ENCODE data around the gene RPUSD4. TPM values are rescaled to one million over a fixed set of nuclear protein-coding genes. Genes with fewer than 3 reads are reported as not detected.

Gene RPUSD4
- total and polyA plus RNA-seq, 7 experiments from 2014 or later, result 15.4 to 49.6 (median 33.8) TPM

DNA sequence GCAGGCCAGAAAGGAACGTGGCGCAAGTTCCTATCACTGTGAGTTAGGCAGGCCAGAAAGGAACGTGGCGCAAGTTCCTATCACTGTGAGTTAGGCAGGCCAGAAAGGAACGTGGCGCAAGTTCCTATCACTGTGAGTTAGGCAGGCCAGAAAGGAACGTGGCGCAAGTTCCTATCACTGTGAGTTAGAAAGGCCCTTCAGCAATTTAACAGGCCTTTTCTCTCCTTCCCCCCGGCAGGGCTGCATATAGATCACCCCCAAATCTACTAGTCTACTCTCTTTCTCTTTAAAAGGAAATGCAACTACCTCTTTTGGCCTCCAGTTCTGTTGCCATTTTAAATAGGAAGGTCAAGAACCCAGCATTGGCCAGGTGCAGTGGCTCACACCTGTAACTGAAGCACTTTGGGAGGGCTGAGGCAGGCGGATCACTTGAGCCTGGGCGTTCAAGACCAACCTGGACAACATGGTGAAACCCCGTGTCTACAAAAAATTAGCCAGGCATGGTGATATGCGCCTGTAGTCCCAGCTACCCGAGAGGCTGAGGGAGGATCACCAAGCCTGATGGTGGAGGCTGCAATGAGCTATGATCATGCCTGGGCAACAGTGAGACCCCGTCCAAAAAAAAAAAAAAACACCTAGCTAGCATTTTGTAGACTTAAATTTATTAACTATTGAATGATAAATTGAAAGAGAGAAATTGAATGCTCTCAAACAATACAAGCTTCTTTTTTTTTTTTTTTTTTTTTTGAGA is 15.1 kb upstream of the RPUSD4 start:
- no peak overlapping the region for H3K4me3 ChIP-seq (ENCODE audit: low read length)
- H3K27ac Mint-ChIP-seq, result no peak overlapping the region
- peaks cover 0 to 3% (median 0%) of the 10 kb centered on the region in 3 experiments for H3K36me3 ChIP-seq (ENCODE audit: control insufficient read depth in 2 of 3, insufficient read depth in 3 of 3, low read length in 3 of 3)
- no peaks in the 10 kb centered on the region for H3K9me3 ChIP-seq (ENCODE audit: control insufficient read depth in 2 of 3, low read length in 3 of 3)
- peaks cover 0 to 2% (median 0%) of the 10 kb centered on the region in 11 donors for H3K9me3 Mint-ChIP-seq
- no peaks in the 10 kb centered on the region for H3K27me3 ChIP-seq (ENCODE audit: control insufficient read depth in 2 of 2, insufficient read depth in 2 of 2, low read length in 2 of 2)
- CTCF ChIA-PET, result interaction anchor here (0.6 kb wide), 1 partner anchor 11 kb away, joined by 3 read pairs; no protein-coding TSS in a partner anchor
- no peak for ATAC-seq
- no peak overlapping the region for H3K4me3 Mint-ChIP-seq
- POLR2A ChIA-PET, result no interaction called here
- no peak for DNase-seq
- H3K27me3 Mint-ChIP-seq, result no peaks in the 10 kb centered on the region
- no peaks in the 10 kb centered on the region for H3K4me1 ChIP-seq (ENCODE audit: control insufficient read depth in 2 of 2, insufficient read depth in 2 of 2, low read length in 2 of 2)
- peaks cover 0 to 16% (median 6%) of the 10 kb centered on the region in 7 donors for H3K4me1 Mint-ChIP-seq
- peaks cover 0 to 25% (median under 1%) of the 10 kb centered on the region in 5 donors for H3K36me3 Mint-ChIP-seq
- intact Hi-C loops (cut with micrococcal nuclease), result no loop called here
- H3K27ac ChIP-seq (ENCODE audit: low read depth, low read length), result no peak overlapping the region

DNA sequence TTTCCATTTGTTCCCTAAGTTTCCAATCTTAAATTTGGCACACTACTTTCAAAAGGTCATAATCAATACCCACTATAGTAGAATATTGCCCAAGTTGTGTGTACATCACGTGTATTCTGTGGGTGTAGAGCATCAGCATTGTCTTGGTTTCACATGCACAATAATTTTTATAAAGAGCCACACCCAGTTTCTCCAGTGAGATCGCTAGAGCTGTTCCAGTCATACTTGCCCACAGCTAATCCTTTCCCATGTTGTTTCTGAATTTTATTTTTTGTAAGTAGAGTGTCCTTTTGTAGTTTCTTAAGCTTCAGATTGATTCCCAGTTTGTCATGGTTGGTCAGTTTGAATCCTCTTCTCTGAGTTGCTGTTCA is 13.8 kb upstream of the RPUSD4 start:
- ChIA-PET CTCF (no interaction called here), POLR2A (interaction anchor here (0.7 to 1.0 kb wide), 2 partner anchors 44 to 92 kb away, joined by 3 read pairs; partner anchors contain the start of genes FOXRED1 and SRPRA)
- ATAC-seq (no peak), DNase-seq (no peak)
- no peaks in the 10 kb centered on the region for H3K27me3 ChIP-seq (ENCODE audit: control insufficient read depth in 2 of 2, insufficient read depth in 2 of 2, low read length in 2 of 2)
- Mint-ChIP-seq H3K9me3 (peaks cover 0 to 2% (median 0%) of the 10 kb centered on the region in 11 donors), H3K27ac (no peak overlapping the region), H3K4me1 (peaks cover 0 to 15% (median 0%) of the 10 kb centered on the region in 7 donors), H3K4me3 (no peak overlapping the region), H3K27me3 (no peaks in the 10 kb centered on the region), H3K36me3 (peaks cover 0 to 24% (median 0%) of the 10 kb centered on the region in 5 donors)
- H3K4me3 ChIP-seq (ENCODE audit: low read length), result no peak overlapping the region
- no peak overlapping the region for H3K27ac ChIP-seq (ENCODE audit: low read depth, low read length)
- no peaks in the 10 kb centered on the region for H3K9me3 ChIP-seq (ENCODE audit: control insufficient read depth in 2 of 3, low read length in 3 of 3)
- intact Hi-C loops (cut with micrococcal nuclease), result no loop called here
- H3K4me1 ChIP-seq (ENCODE audit: control insufficient read depth in 2 of 2, insufficient read depth in 2 of 2, low read length in 2 of 2), result no peaks in the 10 kb centered on the region
- H3K36me3 ChIP-seq (ENCODE audit: control insufficient read depth in 2 of 3, insufficient read depth in 3 of 3, low read length in 3 of 3), result no peaks in the 10 kb centered on the region

GRCh38 chr11:126224647-126225294 is 13.3 kb upstream of the RPUSD4 start:
- Histone ChIP-seq H3K27me3 (ENCODE audit: control insufficient read depth in 2 of 2, insufficient read depth in 2 of 2, low read length in 2 of 2) (no peaks in the 10 kb centered on the region), H3K36me3 (ENCODE audit: control insufficient read depth in 2 of 3, insufficient read depth in 3 of 3, low read length in 3 of 3) (no peaks in the 10 kb centered on the region), H3K4me3 (ENCODE audit: low read length) (no peak overlapping the region), H3K27ac (ENCODE audit: low read depth, low read length) (no peak overlapping the region), H3K9me3 (ENCODE audit: control insufficient read depth in 2 of 3, low read length in 3 of 3) (no peaks in the 10 kb centered on the region), H3K4me1 (ENCODE audit: control insufficient read depth in 2 of 2, insufficient read depth in 2 of 2, low read length in 2 of 2) (no peaks in the 10 kb centered on the region)
- Mint-ChIP-seq H3K27me3 (no peaks in the 10 kb centered on the region), H3K36me3 (peaks cover 0 to 23% (median 0%) of the 10 kb centered on the region in 5 donors), H3K4me1 (peaks cover 0 to 15% (median 0%) of the 10 kb centered on the region in 7 donors), H3K9me3 (peaks cover 0 to 2% (median 0%) of the 10 kb centered on the region in 11 donors), H3K4me3 (no peak overlapping the region), H3K27ac (no peak overlapping the region)
- CTCF ChIA-PET, result no interaction called here
- POLR2A ChIA-PET, result interaction anchor here (0.7 to 1.0 kb wide), 2 partner anchors 44 to 93 kb away, joined by 3 read pairs; partner anchors contain the start of genes FOXRED1 and SRPRA
- ATAC-seq (no peak), DNase-seq (no peak)
- intact Hi-C loops (cut with micrococcal nuclease), result no loop called here

DNA sequence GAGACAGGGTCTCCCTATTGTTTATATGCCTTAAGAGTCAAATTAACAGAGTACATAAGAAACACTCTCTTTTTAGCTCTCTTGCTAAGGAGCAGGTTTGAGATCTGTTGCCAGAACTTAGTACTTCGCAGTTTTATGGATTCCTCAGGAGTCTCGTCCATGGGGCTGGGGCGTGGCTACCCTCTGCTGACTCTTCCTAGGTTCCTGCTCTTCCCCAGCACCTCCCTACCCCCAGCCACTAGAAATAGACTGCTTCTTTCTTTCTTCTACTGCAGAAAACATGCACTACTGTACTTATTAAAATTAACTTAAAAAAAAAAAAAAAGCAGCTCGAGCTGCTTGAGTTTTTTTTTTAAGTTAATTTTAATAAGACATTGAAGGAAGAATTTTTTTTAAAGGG is 8.1 kb upstream of the RPUSD4 start:
- Histone ChIP-seq H3K9me3 (ENCODE audit: control insufficient read depth in 2 of 3, low read length in 3 of 3) (no peaks in the 10 kb centered on the region), H3K4me1 (ENCODE audit: control insufficient read depth in 2 of 2, insufficient read depth in 2 of 2, low read length in 2 of 2) (no peaks in the 10 kb centered on the region), H3K27me3 (ENCODE audit: control insufficient read depth in 2 of 2, insufficient read depth in 2 of 2, low read length in 2 of 2) (no peaks in the 10 kb centered on the region), H3K4me3 (ENCODE audit: low read length) (no peak overlapping the region), H3K27ac (ENCODE audit: low read depth, low read length) (no peak overlapping the region), H3K36me3 (ENCODE audit: control insufficient read depth in 2 of 3, insufficient read depth in 3 of 3, low read length in 3 of 3) (no peaks in the 10 kb centered on the region)
- intact Hi-C loops (cut with micrococcal nuclease), result loop anchor here in 1 of 2 donors (10.0 kb wide), 2 partner anchors 1475 to 1595 kb away; partner anchors contain the start of gene TBRG1
- H3K4me1 Mint-ChIP-seq, result peaks cover 8 to 44% (median 23%) of the 10 kb centered on the region in 7 donors
- ChIA-PET CTCF (no interaction called here), POLR2A (interaction anchor here (0.6 kb wide), 1 partner anchor 53 kb away, joined by 3 read pairs; no protein-coding TSS in a partner anchor)
- no peaks in the 10 kb centered on the region for H3K27me3 Mint-ChIP-seq
- no peak for DNase-seq
- no peak for ATAC-seq
- H3K9me3 Mint-ChIP-seq, result no peaks in the 10 kb centered on the region
- peaks cover 0 to 12% (median 0%) of the 10 kb centered on the region in 5 donors for H3K36me3 Mint-ChIP-seq
- no peak overlapping the region for H3K27ac Mint-ChIP-seq
- H3K4me3 Mint-ChIP-seq, result no peak overlapping the region

GRCh38 chr11:126217491-126217890 is 6.0 kb upstream of the RPUSD4 start:
- intact Hi-C loops (cut with micrococcal nuclease), result loop anchor here in 1 of 2 donors (10.0 kb wide), 2 partner anchors 1473 to 1593 kb away; partner anchors contain the start of gene TBRG1
- Mint-ChIP-seq H3K27ac (no peak overlapping the region), H3K4me1 (peaks cover 15 to 54% (median 39%) of the 10 kb centered on the region in 7 donors), H3K9me3 (no peaks in the 10 kb centered on the region), H3K36me3 (peaks cover 0 to 8% (median 0%) of the 10 kb centered on the region in 5 donors), H3K27me3 (peaks cover 0 to 5% (median 0%) of the 10 kb centered on the region in 5 donors), H3K4me3 (no peak overlapping the region)
- ChIA-PET CTCF (interaction anchor here (0.7 kb wide), 2 partner anchors 100 to 133 kb away, joined by 3 to 5 read pairs; no protein-coding TSS in a partner anchor), POLR2A (no interaction called here)
- Histone ChIP-seq H3K27ac (ENCODE audit: low read depth, low read length) (no peak overlapping the region), H3K36me3 (ENCODE audit: control insufficient read depth in 2 of 3, insufficient read depth in 3 of 3, low read length in 3 of 3) (no peaks in the 10 kb centered on the region), H3K4me1 (ENCODE audit: control insufficient read depth in 2 of 2, insufficient read depth in 2 of 2, low read length in 2 of 2) (peaks cover 0 to under 1% of the 10 kb centered on the region in 2 donors), H3K9me3 (ENCODE audit: control insufficient read depth in 2 of 3, low read length in 3 of 3) (no peaks in the 10 kb centered on the region), H3K27me3 (ENCODE audit: control insufficient read depth in 2 of 2, insufficient read depth in 2 of 2, low read length in 2 of 2) (no peaks in the 10 kb centered on the region), H3K4me3 (ENCODE audit: low read length) (no peak overlapping the region)
- no peak for DNase-seq
- no peak for ATAC-seq

DNA sequence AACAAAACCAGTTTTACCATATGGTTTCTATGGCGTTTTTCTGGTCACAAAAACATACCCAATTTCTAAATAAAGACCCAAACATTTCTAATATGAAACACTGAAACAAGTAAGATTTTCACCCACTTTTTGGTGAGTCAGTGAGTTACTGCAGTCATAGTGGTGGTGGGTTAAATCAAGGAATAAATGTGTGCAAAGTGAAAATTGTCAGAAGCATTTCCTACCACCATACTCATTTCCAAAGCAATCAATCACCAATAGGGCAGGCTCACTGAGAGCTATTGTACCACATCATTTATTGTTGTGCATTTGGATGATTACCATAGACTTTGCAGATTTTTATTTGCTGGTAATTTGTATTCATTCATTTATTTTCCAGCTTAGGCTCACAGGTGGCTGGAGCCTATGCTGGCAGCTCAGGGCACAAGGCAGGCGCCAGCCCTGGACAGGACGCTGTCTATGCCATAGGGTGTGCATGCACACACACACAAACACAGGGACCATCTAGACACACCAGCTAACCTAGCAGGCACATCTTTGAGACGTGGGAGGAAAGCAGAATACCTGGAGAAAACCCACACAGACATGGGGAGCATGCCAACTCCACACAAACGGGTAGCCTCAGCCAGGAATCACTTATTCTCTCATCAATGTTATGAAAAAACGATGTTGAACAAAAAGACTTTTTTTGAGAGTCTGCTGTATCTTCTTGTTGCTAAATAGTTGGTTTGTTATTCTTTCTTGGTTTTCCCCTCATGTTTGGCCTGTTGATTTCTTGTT is 5.3 kb upstream of the RPUSD4 start:
- Mint-ChIP-seq H3K4me1 (peaks cover 21 to 56% (median 45%) of the 10 kb centered on the region in 7 donors), H3K4me3 (no peak overlapping the region), H3K27ac (peak overlapping the region in 1 of 9 donors; percentile 43), H3K36me3 (peaks cover 0 to 6% (median 0%) of the 10 kb centered on the region in 5 donors), H3K9me3 (no peaks in the 10 kb centered on the region), H3K27me3 (peaks cover 0 to 6% (median 0%) of the 10 kb centered on the region in 5 donors)
- peaks cover 5% of the 10 kb centered on the region in 2 donors for H3K4me1 ChIP-seq (ENCODE audit: control insufficient read depth in 2 of 2, insufficient read depth in 2 of 2, low read length in 2 of 2)
- no peak for DNase-seq
- POLR2A ChIA-PET, result no interaction called here
- H3K9me3 ChIP-seq (ENCODE audit: control insufficient read depth in 2 of 3, low read length in 3 of 3), result no peaks in the 10 kb centered on the region
- no peak for ATAC-seq
- no peak overlapping the region for H3K27ac ChIP-seq (ENCODE audit: low read depth, low read length)
- no peaks in the 10 kb centered on the region for H3K27me3 ChIP-seq (ENCODE audit: control insufficient read depth in 2 of 2, insufficient read depth in 2 of 2, low read length in 2 of 2)
- no peak overlapping the region for H3K4me3 ChIP-seq (ENCODE audit: low read length)
- H3K36me3 ChIP-seq (ENCODE audit: control insufficient read depth in 2 of 3, insufficient read depth in 3 of 3, low read length in 3 of 3), result peaks cover 0 to 3% (median 0%) of the 10 kb centered on the region in 3 experiments
- CTCF ChIA-PET, result interaction anchor here (0.7 kb wide), 2 partner anchors 99 to 133 kb away, joined by 3 to 5 read pairs; no protein-coding TSS in a partner anchor
- intact Hi-C loops (cut with micrococcal nuclease), result loop anchor here in 1 of 2 donors (10.0 kb wide), 2 partner anchors 1472 to 1592 kb away; partner anchors contain the start of gene TBRG1
